ENCODE results near the gene ST8SIA3. TPM values are rescaled to one million over a fixed set of nuclear protein-coding genes. Genes with fewer than 3 reads are reported as not detected.

Gene ST8SIA3
- total RNA-seq, 2 experiments from 2014 or later, result not detected

GRCh38 chr18:57343833-57344232 lies 8.5 kb upstream of the ST8SIA3 start:
- no peak for DNase-seq
- CTCF ChIA-PET, result no interaction called here

GRCh38 chr18:57346876-57347275 lies 5.5 kb upstream of the ST8SIA3 start:
- no peaks in the 10 kb centered on the region for H3K9me3 Mint-ChIP-seq
- H3K4me1 Mint-ChIP-seq, result no peaks in the 10 kb centered on the region
- H3K27ac Mint-ChIP-seq, result no peak overlapping the region
- ChIA-PET POLR2A (no interaction called here), CTCF (no interaction called here)
- DNase-seq, result no peak
- H3K4me3 Mint-ChIP-seq, result no peak overlapping the region
- peaks cover 24% of the 10 kb centered on the region for H3K27me3 Mint-ChIP-seq
- H3K36me3 Mint-ChIP-seq (ENCODE audit: low read depth), result no peaks in the 10 kb centered on the region

More at GRCh38 chr18:57343833-57344232, 8.5 kb upstream of the ST8SIA3 start:
- Mint-ChIP-seq H3K27me3 (peaks cover 7% of the 10 kb centered on the region), H3K4me3 (no peak overlapping the region), H3K4me1 (no peaks in the 10 kb centered on the region), H3K27ac (no peak overlapping the region), H3K9me3 (no peaks in the 10 kb centered on the region), H3K36me3 (ENCODE audit: low read depth) (no peaks in the 10 kb centered on the region)
- POLR2A ChIA-PET, result no interaction called here

- Mint-ChIP-seq H3K27ac (no peak overlapping the region), H3K9me3 (no peaks in the 10 kb centered on the region), H3K36me3 (ENCODE audit: low read depth) (no peaks in the 10 kb centered on the region), H3K4me1 (no peaks in the 10 kb centered on the region), H3K27me3 (peaks cover 30% of the 10 kb centered on the region), H3K4me3 (no peak overlapping the region)
- ChIA-PET POLR2A (no interaction called here), CTCF (no interaction called here)
- DNase-seq, result no peak
Observed at GRCh38 chr18:57347784-57348183, 4.6 kb upstream of the ST8SIA3 start.

- H3K27ac Mint-ChIP-seq, result no peak overlapping the region
- peaks cover 3% of the 10 kb centered on the region for H3K9me3 Mint-ChIP-seq
- H3K4me3 Mint-ChIP-seq, result no peak overlapping the region
- POLR2A ChIA-PET, result no interaction called here
- CTCF ChIA-PET, result no interaction called here
- no peaks in the 10 kb centered on the region for H3K36me3 Mint-ChIP-seq (ENCODE audit: low read depth)
- H3K27me3 Mint-ChIP-seq, result peaks cover 41% of the 10 kb centered on the region
- H3K4me1 Mint-ChIP-seq, result no peaks in the 10 kb centered on the region
- DNase-seq, result no peak
Observed at GRCh38 chr18:57352761-57353136, 392 bp downstream of the ST8SIA3 start.

- Mint-ChIP-seq H3K4me1 (no peaks in the 10 kb centered on the region), H3K27ac (no peak overlapping the region), H3K36me3 (ENCODE audit: low read depth) (no peaks in the 10 kb centered on the region), H3K9me3 (peaks cover 3% of the 10 kb centered on the region), H3K27me3 (peaks cover 41% of the 10 kb centered on the region), H3K4me3 (no peak overlapping the region)
- ChIA-PET CTCF (no interaction called here), POLR2A (no interaction called here)
- no peak for DNase-seq
Observed at GRCh38 chr18:57353137-57353939, 981 bp downstream of the ST8SIA3 start.

GRCh38 chr18:57353940-57354461 lies 1.6 kb downstream of the ST8SIA3 start:
- Mint-ChIP-seq H3K4me3 (no peak overlapping the region), H3K4me1 (no peaks in the 10 kb centered on the region), H3K36me3 (ENCODE audit: low read depth) (no peaks in the 10 kb centered on the region), H3K27me3 (peaks cover 41% of the 10 kb centered on the region), H3K9me3 (peaks cover 3% of the 10 kb centered on the region), H3K27ac (peak overlapping the region; percentile 19)
- POLR2A ChIA-PET, result no interaction called here
- CTCF ChIA-PET, result no interaction called here
- DNase-seq, result peak; percentile 17

GRCh38 chr18:57359433-57359832 lies 7.1 kb downstream of the ST8SIA3 start:
- no peak overlapping the region for H3K4me3 Mint-ChIP-seq
- H3K4me1 Mint-ChIP-seq, result no peaks in the 10 kb centered on the region
- H3K27me3 Mint-ChIP-seq, result peaks cover 11% of the 10 kb centered on the region
- H3K36me3 Mint-ChIP-seq (ENCODE audit: low read depth), result no peaks in the 10 kb centered on the region
- DNase-seq, result no peak
- ChIA-PET POLR2A (no interaction called here), CTCF (no interaction called here)
- no peak overlapping the region for H3K27ac Mint-ChIP-seq
- no peaks in the 10 kb centered on the region for H3K9me3 Mint-ChIP-seq

GRCh38 chr18:57362714-57363113 lies 10.4 kb downstream of the ST8SIA3 start:
- POLR2A ChIA-PET, result no interaction called here
- Mint-ChIP-seq H3K9me3 (no peaks in the 10 kb centered on the region), H3K27ac (no peak overlapping the region), H3K4me1 (no peaks in the 10 kb centered on the region), H3K27me3 (peaks cover 3% of the 10 kb centered on the region), H3K4me3 (no peak overlapping the region), H3K36me3 (ENCODE audit: low read depth) (no peaks in the 10 kb centered on the region)
- no peak for DNase-seq
- CTCF ChIA-PET, result no interaction called here

GRCh38 chr18:57364460-57364859 lies 12.1 kb downstream of the ST8SIA3 start:
- ChIA-PET POLR2A (no interaction called here), CTCF (no interaction called here)
- no peak for DNase-seq
- H3K27ac Mint-ChIP-seq, result no peak overlapping the region
- no peaks in the 10 kb centered on the region for H3K36me3 Mint-ChIP-seq (ENCODE audit: low read depth)
- H3K4me3 Mint-ChIP-seq, result no peak overlapping the region
- H3K9me3 Mint-ChIP-seq, result no peaks in the 10 kb centered on the region
- H3K4me1 Mint-ChIP-seq, result no peaks in the 10 kb centered on the region
- peaks cover 3% of the 10 kb centered on the region for H3K27me3 Mint-ChIP-seq

- Mint-ChIP-seq H3K27ac (no peak overlapping the region), H3K9me3 (no peaks in the 10 kb centered on the region), H3K36me3 (ENCODE audit: low read depth) (no peaks in the 10 kb centered on the region), H3K4me1 (no peaks in the 10 kb centered on the region), H3K27me3 (peaks cover 1% of the 10 kb centered on the region), H3K4me3 (no peak overlapping the region)
- no peak for DNase-seq
- POLR2A ChIA-PET, result no interaction called here
- CTCF ChIA-PET, result no interaction called here
Observed at GRCh38 chr18:57366528-57367081, 14.2 kb downstream of the ST8SIA3 start.

GRCh38 chr18:57372444-57372843 lies 20.1 kb downstream of the ST8SIA3 start:
- H3K27me3 Mint-ChIP-seq, result peaks cover 1% of the 10 kb centered on the region

GRCh38 chr18:57373017-57373416 lies 20.7 kb downstream of the ST8SIA3 start:
- H3K36me3 Mint-ChIP-seq (ENCODE audit: low read depth), result no peaks in the 10 kb centered on the region

More at GRCh38 chr18:57372444-57372843, 20.1 kb downstream of the ST8SIA3 start:
- no peak for DNase-seq
- Mint-ChIP-seq H3K4me1 (no peaks in the 10 kb centered on the region), H3K27ac (no peak overlapping the region), H3K9me3 (no peaks in the 10 kb centered on the region), H3K4me3 (no peak overlapping the region), H3K36me3 (ENCODE audit: low read depth) (no peaks in the 10 kb centered on the region)
- ChIA-PET POLR2A (no interaction called here), CTCF (no interaction called here)

GRCh38 chr18:57376503-57376902 lies 24.1 kb downstream of the ST8SIA3 start:
- H3K4me3 Mint-ChIP-seq, result no peak overlapping the region
- no peak overlapping the region for H3K27ac Mint-ChIP-seq
- peaks cover 7% of the 10 kb centered on the region for H3K27me3 Mint-ChIP-seq
- ChIA-PET POLR2A (no interaction called here), CTCF (no interaction called here)
- no peak for DNase-seq
- H3K36me3 Mint-ChIP-seq (ENCODE audit: low read depth), result no peaks in the 10 kb centered on the region
- H3K9me3 Mint-ChIP-seq, result no peaks in the 10 kb centered on the region
- H3K4me1 Mint-ChIP-seq, result no peaks in the 10 kb centered on the region

More at GRCh38 chr18:57373017-57373416, 20.7 kb downstream of the ST8SIA3 start:
- H3K4me3 Mint-ChIP-seq, result no peak overlapping the region
- no peak for DNase-seq
- ChIA-PET CTCF (no interaction called here), POLR2A (no interaction called here)
- no peaks in the 10 kb centered on the region for H3K9me3 Mint-ChIP-seq
- no peaks in the 10 kb centered on the region for H3K4me1 Mint-ChIP-seq
- no peak overlapping the region for H3K27ac Mint-ChIP-seq
- H3K27me3 Mint-ChIP-seq, result peaks cover 1% of the 10 kb centered on the region

- CTCF ChIA-PET, result interaction anchor here (0.8 kb wide), 1 partner anchor 64 kb away, joined by 3 read pairs; no protein-coding TSS in a partner anchor
- no peak overlapping the region for H3K27ac Mint-ChIP-seq
Observed at GRCh38 chr18:57389271-57389670, 36.9 kb downstream of the ST8SIA3 start.

More at GRCh38 chr18:57389271-57389670, 36.9 kb downstream of the ST8SIA3 start:
- Mint-ChIP-seq H3K4me3 (no peak overlapping the region), H3K4me1 (no peaks in the 10 kb centered on the region), H3K36me3 (ENCODE audit: low read depth) (no peaks in the 10 kb centered on the region), H3K27me3 (no peaks in the 10 kb centered on the region), H3K9me3 (no peaks in the 10 kb centered on the region)
- POLR2A ChIA-PET, result no interaction called here
- DNase-seq, result no peak
